Skeletal muscle tissue (tissue), 4 donors: ENCODE data around the gene ZNF536. TPM values are rescaled to one million over a fixed set of nuclear protein-coding genes. Genes with fewer than 3 reads are reported as not detected.

ENCODE experiments used
- H3K27ac ChIP-seq: one replicate; pipeline ENCODE4 v1.7.0; 2013; ENCODE audit warnings: mild to moderate bottlenecking, low read depth, low read length, inconsistent platforms
- H3K27me3 ChIP-seq, 3 donors: one replicate each; pipeline ENCODE4 v1.7.0; 2013; ENCODE audit warnings: low read length in 3 of 3; ENCODE audit not compliant: control insufficient read depth in 3 of 3, insufficient read depth in 3 of 3
- H3K36me3 ChIP-seq, 3 donors: one replicate each; pipeline ENCODE4 v1.7.0; 2013; ENCODE audit warnings: low read length in 3 of 3; ENCODE audit not compliant: control insufficient read depth in 3 of 3, insufficient read depth in 3 of 3
- H3K4me1 ChIP-seq, 3 donors: one replicate each; pipeline ENCODE4 v1.7.0; 2013; ENCODE audit warnings: low read length in 3 of 3, mild to moderate bottlenecking in 3 of 3; ENCODE audit not compliant: control insufficient read depth in 3 of 3, insufficient read depth in 3 of 3
- H3K4me3 ChIP-seq, 3 donors: one replicate each; pipeline ENCODE4 v1.7.0; 2013; ENCODE audit warnings: low read length in 3 of 3
- H3K9ac ChIP-seq, 3 donors: one replicate each; pipeline ENCODE4 v1.7.0; 2013; ENCODE audit warnings: low read length in 3 of 3, mild to moderate bottlenecking in 3 of 3, moderate library complexity in 2 of 3, low read depth in 1 of 3
- H3K9me3 ChIP-seq, 3 donors: one replicate each; pipeline ENCODE4 v1.7.0; 2013; ENCODE audit warnings: low read length in 3 of 3; ENCODE audit not compliant: control insufficient read depth in 3 of 3
- total RNA-seq: library from RNA; depleted of rRNA; stranded (reverse); fragments of >200 nt; gene quantifications from one replicate; pipeline ENCODE4 v1.2.3, GENCODE V29; 2014
- donor health status: Osteomylitis.

ZNF536 gene
- total RNA-seq, 1 donor from 2014 or later, result 3.1 TPM

DNA sequence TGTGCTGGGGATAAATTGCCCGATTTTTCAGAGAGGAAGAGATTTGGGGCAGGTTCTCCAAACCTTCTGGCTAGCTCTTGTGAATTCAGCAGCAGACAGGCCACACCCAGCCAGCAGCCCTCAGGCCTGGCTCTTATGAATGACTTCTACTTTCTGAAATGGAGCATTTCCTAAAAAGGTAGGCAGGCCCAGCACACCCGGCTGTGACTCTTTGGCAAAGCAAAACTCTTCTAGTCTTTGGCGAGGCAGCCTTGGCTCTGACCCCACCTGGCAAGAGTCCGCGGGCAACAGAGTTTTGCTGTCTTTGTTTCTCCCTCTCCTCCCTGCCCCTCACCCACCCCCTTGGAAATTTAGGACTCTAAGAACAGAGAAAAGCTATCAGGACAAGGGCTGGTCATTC, 221.2 kb downstream of the ZNF536 start:
- H3K27ac ChIP-seq, result no peak overlapping the region
- H3K27me3 ChIP-seq, result peaks cover 0 to 3% (median 0%) of the 10 kb centered on the region in 3 donors
- no peaks in the 10 kb centered on the region for H3K4me1 ChIP-seq
- H3K4me3 ChIP-seq, result no peak overlapping the region
- no peaks in the 10 kb centered on the region for H3K36me3 ChIP-seq
- H3K9me3 ChIP-seq, result no peaks in the 10 kb centered on the region
- no peak overlapping the region for H3K9ac ChIP-seq

DNA sequence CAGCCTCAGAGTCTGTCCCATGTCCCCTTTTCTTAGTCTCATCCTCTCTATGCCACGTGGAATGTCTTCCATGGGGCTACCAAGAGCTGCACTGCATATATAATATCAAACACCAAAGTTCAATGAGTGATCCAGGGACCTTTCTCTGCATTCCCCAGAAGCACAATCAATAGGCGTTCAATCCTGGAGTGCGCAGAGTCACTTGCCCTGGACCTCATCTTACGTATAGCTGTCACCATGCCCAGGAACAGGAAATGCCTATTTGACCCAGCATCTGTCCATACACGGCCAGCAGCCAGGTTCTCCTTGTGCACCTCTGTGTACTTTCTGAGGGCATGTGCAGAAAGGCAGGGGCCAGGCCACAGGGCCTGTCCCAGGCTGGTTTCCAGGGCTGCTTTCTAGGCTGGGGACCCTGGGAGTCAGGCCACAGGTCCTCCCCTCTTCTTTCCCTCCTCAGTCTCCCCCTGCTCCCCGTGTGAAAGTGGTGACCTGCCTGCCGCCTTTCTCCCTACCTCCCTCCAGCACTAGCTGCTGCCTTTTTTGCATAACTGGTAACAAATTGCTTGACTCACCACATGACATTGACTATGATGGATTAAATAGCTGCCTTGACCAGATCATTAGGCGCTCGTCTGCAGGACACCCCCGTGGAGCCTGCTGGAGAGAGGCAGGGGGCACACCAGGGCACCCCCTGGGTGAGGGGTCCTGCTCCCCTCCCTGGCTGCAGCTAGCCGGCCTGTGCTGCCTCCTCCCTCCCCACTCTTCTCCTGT, 222.0 kb downstream of the ZNF536 start:
- Histone ChIP-seq H3K36me3 (no peaks in the 10 kb centered on the region), H3K27ac (no peak overlapping the region), H3K4me1 (no peaks in the 10 kb centered on the region), H3K27me3 (peaks cover 0 to 3% (median 0%) of the 10 kb centered on the region in 3 donors), H3K4me3 (no peak overlapping the region), H3K9me3 (no peaks in the 10 kb centered on the region), H3K9ac (no peak overlapping the region)

DNA sequence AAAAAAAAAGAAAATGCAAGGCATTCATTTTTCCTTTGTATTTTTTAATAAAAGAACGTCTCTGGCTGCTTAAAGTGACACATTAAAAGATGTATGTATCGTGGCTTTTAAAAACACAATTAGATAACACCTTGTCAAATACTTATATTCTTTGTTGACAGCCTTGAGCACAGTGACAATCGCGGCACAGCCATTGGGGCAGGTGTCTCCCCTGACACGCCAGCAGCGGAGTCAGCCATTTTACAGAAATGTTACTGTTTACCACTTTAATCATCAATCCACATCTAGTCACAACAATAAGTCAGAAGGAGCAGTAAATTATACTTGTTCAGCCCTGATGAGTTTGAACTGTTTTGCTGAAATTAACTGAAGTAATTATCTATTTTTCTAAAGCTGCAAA, 224.1 kb downstream of the ZNF536 start:
- no peak overlapping the region for H3K9ac ChIP-seq
- H3K36me3 ChIP-seq, result no peaks in the 10 kb centered on the region
- no peak overlapping the region for H3K4me3 ChIP-seq
- H3K27me3 ChIP-seq, result peaks cover 0 to 5% (median 3%) of the 10 kb centered on the region in 3 donors
- H3K9me3 ChIP-seq, result no peaks in the 10 kb centered on the region
- H3K4me1 ChIP-seq, result no peaks in the 10 kb centered on the region
- H3K27ac ChIP-seq, result no peak overlapping the region

DNA sequence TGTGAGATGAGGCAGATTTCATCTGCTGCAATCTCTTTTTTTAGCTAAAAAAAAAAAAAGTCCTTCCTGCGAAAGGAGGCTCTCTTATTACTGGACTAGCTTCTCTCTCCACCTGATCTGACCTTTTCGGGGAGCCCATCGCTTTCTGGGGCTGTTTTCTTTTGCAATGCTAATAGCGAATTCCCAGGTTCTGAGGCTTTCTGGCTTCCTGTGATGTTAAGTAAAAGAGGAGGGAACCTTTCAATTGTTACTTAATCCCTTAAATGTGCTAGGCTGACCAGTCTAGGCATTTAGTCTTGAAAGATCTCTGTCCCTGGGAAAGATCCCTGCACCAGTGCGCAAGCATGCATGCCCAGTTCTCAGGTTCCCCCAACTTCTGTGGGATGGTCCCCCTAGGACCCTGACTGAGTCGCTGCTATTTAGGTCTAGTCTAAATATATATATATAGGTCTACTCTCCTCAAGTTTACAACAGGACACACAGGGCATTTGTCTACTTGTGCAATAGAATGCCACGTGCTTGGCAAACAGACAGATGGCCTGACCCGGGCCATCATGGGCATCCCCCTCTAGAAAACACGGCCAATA, 224.7 kb downstream of the ZNF536 start:
- Histone ChIP-seq H3K4me1 (no peaks in the 10 kb centered on the region), H3K4me3 (no peak overlapping the region), H3K9me3 (no peaks in the 10 kb centered on the region), H3K27ac (no peak overlapping the region), H3K36me3 (no peaks in the 10 kb centered on the region), H3K27me3 (peaks cover 0 to 11% (median 9%) of the 10 kb centered on the region in 3 donors), H3K9ac (no peak overlapping the region)

DNA sequence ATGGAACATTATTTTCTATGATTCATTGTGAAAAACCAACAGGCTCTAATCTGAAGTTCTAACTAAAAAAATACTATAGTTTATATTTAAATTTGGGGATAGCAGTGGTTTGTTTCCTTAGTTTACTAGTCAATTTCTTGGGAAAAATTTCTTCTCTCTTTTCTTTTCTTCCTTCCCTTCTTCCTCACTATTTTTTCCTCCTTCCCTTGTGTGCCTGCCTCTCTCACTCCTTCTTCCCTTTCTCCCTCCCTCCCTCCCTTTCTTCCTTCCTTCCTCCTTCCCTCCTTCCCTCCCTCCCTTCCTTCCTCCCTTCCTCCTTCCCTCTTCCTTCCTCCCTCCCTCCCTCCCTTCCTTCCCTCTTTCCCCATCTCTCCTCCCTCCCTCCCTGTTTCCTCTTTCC, 226.5 kb downstream of the ZNF536 start:
- no peak overlapping the region for H3K9ac ChIP-seq
- no peak overlapping the region for H3K4me3 ChIP-seq
- peaks cover 0 to 11% (median 9%) of the 10 kb centered on the region in 3 donors for H3K27me3 ChIP-seq
- H3K9me3 ChIP-seq, result no peaks in the 10 kb centered on the region
- H3K4me1 ChIP-seq, result no peaks in the 10 kb centered on the region
- H3K36me3 ChIP-seq, result no peaks in the 10 kb centered on the region
- no peak overlapping the region for H3K27ac ChIP-seq

DNA sequence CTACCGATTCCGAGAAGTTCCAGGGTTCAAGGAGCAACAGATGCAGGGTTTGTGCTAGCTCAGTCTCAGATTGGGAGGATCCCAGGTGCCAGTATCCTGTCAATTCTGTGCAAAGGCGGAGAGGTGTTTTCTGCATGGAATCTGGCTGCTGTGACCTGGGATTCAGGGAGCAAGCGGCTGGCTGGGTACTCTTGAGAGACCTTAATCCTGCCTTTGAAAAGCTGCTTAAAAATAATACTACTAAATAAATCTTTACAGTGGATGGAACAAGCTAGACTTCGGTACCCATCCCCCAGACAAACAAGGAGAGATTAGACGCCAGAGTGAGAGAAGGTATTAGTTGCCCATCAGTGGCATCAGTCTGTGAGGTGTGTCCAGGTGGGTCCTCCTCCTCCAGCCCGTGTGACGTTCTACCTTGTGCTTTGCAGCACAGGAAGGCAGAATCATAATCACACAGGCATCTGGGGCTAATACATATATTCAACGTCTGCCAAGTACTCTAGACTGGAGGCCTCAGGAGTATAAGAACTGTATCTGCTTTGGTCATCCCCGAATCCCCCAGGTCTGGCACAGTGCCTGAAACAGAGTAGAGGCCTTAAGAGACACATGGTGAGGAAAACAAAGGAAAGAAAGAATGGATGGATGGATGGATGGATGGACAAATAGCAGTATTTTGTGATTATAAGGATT, 230.6 kb downstream of the ZNF536 start:
- Histone ChIP-seq H3K27me3 (peaks cover 0 to 11% (median 9%) of the 10 kb centered on the region in 3 donors), H3K36me3 (no peaks in the 10 kb centered on the region), H3K4me1 (no peaks in the 10 kb centered on the region), H3K9ac (no peak overlapping the region), H3K27ac (no peak overlapping the region), H3K4me3 (no peak overlapping the region), H3K9me3 (no peaks in the 10 kb centered on the region)

DNA sequence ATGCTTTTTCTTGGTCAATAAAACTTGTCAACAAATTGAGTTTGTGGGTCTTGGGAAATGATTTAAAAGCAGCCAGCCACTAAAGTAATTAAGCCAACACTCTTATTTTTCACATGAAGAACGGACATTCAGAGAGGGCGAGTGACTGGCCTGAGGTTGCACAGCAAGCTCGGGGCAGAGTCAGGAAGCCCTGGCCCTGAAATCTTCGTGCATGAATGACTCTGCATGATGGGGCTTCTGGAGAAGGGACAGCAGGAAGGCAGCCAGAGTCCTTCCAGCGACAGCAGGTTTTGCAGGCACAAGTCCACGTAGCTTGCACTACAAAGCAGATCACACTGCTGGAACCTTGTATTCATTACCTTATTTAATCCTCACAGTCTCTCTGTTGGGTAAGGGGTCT, 232.5 kb downstream of the ZNF536 start:
- no peak overlapping the region for H3K9ac ChIP-seq
- peaks cover 0 to 11% (median 9%) of the 10 kb centered on the region in 3 donors for H3K27me3 ChIP-seq
- no peaks in the 10 kb centered on the region for H3K4me1 ChIP-seq
- no peak overlapping the region for H3K27ac ChIP-seq
- no peak overlapping the region for H3K4me3 ChIP-seq
- no peaks in the 10 kb centered on the region for H3K9me3 ChIP-seq
- no peaks in the 10 kb centered on the region for H3K36me3 ChIP-seq

DNA sequence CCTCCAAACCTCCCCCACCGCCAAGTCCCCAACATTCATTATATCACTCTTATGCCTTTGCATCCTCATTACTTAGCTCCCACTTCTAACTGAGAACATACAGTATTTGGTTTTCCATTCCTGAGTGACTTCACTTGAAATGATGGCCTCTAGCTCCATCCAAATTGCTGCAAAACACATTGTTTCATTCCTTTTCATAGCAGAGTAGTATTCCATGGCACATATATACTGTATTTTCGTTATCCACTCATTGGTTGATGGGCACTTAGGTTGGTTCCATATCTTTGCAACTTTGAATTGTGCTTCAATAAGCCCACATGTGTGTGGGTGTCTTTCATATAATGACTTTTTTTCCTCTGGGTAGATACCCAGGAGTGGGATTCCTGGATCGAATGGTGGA, 233.1 kb downstream of the ZNF536 start:
- H3K36me3 ChIP-seq, result no peaks in the 10 kb centered on the region
- peaks cover 0 to 11% (median 9%) of the 10 kb centered on the region in 3 donors for H3K27me3 ChIP-seq
- H3K9ac ChIP-seq, result no peak overlapping the region
- H3K4me3 ChIP-seq, result no peak overlapping the region
- H3K27ac ChIP-seq, result no peak overlapping the region
- H3K9me3 ChIP-seq, result no peaks in the 10 kb centered on the region
- H3K4me1 ChIP-seq, result no peaks in the 10 kb centered on the region

DNA sequence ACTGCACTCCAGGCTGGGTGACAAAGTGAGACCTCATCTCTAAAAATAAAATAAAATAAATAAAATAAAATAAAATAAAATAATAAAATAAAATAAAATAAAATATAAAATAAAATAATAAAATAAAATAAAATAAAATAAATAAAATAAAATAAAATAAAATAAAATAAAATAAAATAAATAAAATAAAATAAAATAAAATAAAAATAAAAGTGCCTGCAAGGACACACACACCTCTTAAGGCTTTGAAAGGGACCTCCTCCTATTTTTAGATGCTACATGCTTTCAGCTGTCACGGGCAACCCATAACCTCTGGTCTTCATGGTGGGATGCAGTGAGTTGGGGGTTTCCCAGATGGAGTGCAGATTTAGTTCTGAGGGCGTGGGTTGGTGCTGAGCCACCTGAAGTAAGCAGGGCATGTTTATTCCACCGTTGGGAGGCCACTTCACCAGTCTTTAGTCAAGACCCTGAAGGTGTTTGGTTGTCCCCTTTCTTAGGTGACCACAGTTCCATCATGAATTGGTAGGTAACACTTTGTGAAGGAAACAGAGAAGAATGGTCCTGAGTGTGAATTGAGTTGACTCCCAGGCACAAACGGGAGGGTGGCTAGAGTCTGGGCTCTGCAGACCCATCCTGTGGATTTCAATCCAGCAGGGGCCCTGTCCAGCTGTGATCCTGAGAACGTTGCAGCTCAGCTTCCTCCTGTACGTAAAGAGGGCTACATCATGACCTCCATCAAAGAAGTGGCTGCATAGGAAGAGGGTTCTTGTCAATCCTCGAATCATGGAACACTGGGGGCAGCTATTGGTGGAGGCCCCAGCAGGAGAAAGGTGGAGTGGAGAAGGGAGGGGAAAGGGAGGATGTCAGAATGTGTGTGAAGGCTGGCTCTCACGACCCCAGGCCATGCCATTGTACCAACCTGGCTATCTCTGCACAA, 234.2 kb downstream of the ZNF536 start:
- no peak overlapping the region for H3K27ac ChIP-seq
- no peaks in the 10 kb centered on the region for H3K9me3 ChIP-seq
- H3K27me3 ChIP-seq, result peaks cover 0 to 8% (median 5%) of the 10 kb centered on the region in 3 donors
- H3K36me3 ChIP-seq, result no peaks in the 10 kb centered on the region
- H3K4me1 ChIP-seq, result no peaks in the 10 kb centered on the region
- H3K9ac ChIP-seq, result no peak overlapping the region
- no peak overlapping the region for H3K4me3 ChIP-seq
